ENCODE measurements around the gene ZNF705A.

- no peak for TF ChIP-seq CTCF (IDR thresholded peaks at IDR 0.05; ENCODE audit: insufficient read depth, low read depth, low read length)
- no peak for TF ChIP-seq EZH2 (IDR thresholded peaks at IDR 0.05; ENCODE audit: insufficient read depth, low read length)
Observed at GRCh38 chr12:8145754-8146441, 10.9 kb upstream of the ZNF705A start.

All from astrocyte (in vitro differentiated cells and primary cell).